HepG2 (cell line): ENCODE results near the gene PVALB. TPM values are rescaled to one million over a fixed set of nuclear protein-coding genes. Genes with fewer than 3 reads are reported as not detected.

ENCODE experiments used
- ATAC-seq: fragments of 200-7000 bp; cut with Tn5 transposase; 3 replicates; pipeline ENCODE4 v1.9.1; 2020; ENCODE audit warnings: mild to moderate bottlenecking, moderate library complexity
- BruUV-seq: library from RNA; stranded (reverse); fragments of 400-500 nt; replicated peaks from 2 replicates; lab custom pipeline; 2021; lab: Mats Ljungman, UMichigan
- CTCF ChIA-PET: fragments of 300-600 bp; formaldehyde crosslinking; extraction: SDS; loops from one replicate; lab custom pipeline; 2021; ENCODE audit warnings: low total read pairs, inconsistent platforms, low intra/inter-chr PET ratio; lab: Yijun Ruan, JAX
- POLR2A ChIA-PET: fragments of 350-600 bp; sonication (Branson Sonifier 250); formaldehyde crosslinking; loops from one replicate; lab custom pipeline; 2020; ENCODE audit warnings: antibody characterized with exemption, inconsistent platforms; lab: Yijun Ruan, JAX
- DNase-seq: peaks from one replicate; pipeline ENCODE4 v3.0.0-alpha.2; 2015; ENCODE audit warnings: low spot score
- FAIRE-seq: peaks from 3 replicates; lab custom pipeline; 2011; peaks lifted over from hg19 to GRCh38; lab: Jason Lieb, UNC
- H2AFZ ChIP-seq: one replicate; pipeline ENCODE4 v1.6.1; 2011; ENCODE audit warnings: low read length, inconsistent platforms
- H3K27ac ChIP-seq: fragments of 300-600 bp; 3 replicates; pipeline ENCODE4 v1.8.0; 2011; ENCODE audit warnings: mixed run types, mild to moderate bottlenecking, mixed read lengths, low read length, inconsistent platforms; ENCODE audit not compliant: insufficient read depth; ENCODE audit errors: extremely low read length
- H3K27me3 ChIP-seq, 2 experiments: fragments of 200-600 bp in 1 of 2; 2 replicates in 1 of 2; 3 replicates in 1 of 2; pipeline versions ENCODE4 v1.6.0 to v1.8.0; 2011; ENCODE audit warnings: low read length in 2 of 2, mild to moderate bottlenecking in 2 of 2, moderate library complexity in 2 of 2, inconsistent platforms in 1 of 2; ENCODE audit not compliant: insufficient read depth in 2 of 2, control insufficient read depth in 1 of 2
- H3K36me3 ChIP-seq, 2 experiments: fragments of 200-600 bp in 1 of 2; replicated peaks in 1 of 2; 2 replicates in 1 of 2; 3 replicates in 1 of 2; pipeline versions ENCODE4 v1.5.1 to v1.8.0; 2011; ENCODE audit warnings: low read length in 2 of 2, inconsistent platforms in 1 of 2; ENCODE audit not compliant: insufficient read depth in 2 of 2, control insufficient read depth in 1 of 2
- H3K4me1 ChIP-seq: 2 replicates; pipeline ENCODE4 v1.5.1; 2012; ENCODE audit warnings: low read length, inconsistent platforms; ENCODE audit not compliant: insufficient read depth
- H3K4me2 ChIP-seq: 2 replicates; pipeline ENCODE4 v1.6.0; 2011; ENCODE audit warnings: low read depth, low read length, inconsistent platforms
- H3K4me3 ChIP-seq, 3 experiments: fragments of 200-600 bp in 1 of 3; sonication (generic), shearing (Covaris generic) in 1 of 3; replicated peaks in 1 of 3; 2 replicates each; pipeline ENCODE4 v1.5.1; 2011 to 2016; ENCODE audit warnings: low read length in 3 of 3, inconsistent platforms in 2 of 3, low read depth in 2 of 3, mild to moderate bottlenecking in 2 of 3, control low read depth in 1 of 3, mixed read lengths in 1 of 3; ENCODE audit not compliant: insufficient read depth in 1 of 3
- H3K79me2 ChIP-seq: one replicate; pipeline ENCODE4 v1.6.1; 2011; ENCODE audit warnings: low read length, inconsistent platforms; ENCODE audit not compliant: insufficient read depth
- H3K9ac ChIP-seq: 2 replicates; pipeline ENCODE4 v1.6.0; 2011; ENCODE audit warnings: mild to moderate bottlenecking, low read depth, low read length, inconsistent platforms; ENCODE audit not compliant: insufficient read depth
- H3K9me3 ChIP-seq: 2 replicates; pipeline ENCODE4 v1.5.1; 2012; ENCODE audit warnings: mild to moderate bottlenecking, low read length
- H4K20me1 ChIP-seq: 2 replicates; pipeline ENCODE4 v1.6.0; 2011; ENCODE audit warnings: inconsistent platforms, mild to moderate bottlenecking, low read length, moderate library complexity; ENCODE audit not compliant: insufficient read depth
- ADNP ChIP-seq: sonication (generic); formaldehyde crosslinking; IDR thresholded peaks from 2 replicates; pipeline ENCODE4 v1.4.0; 2020; ENCODE audit warnings: missing genetic modification reagents
- ARNTL ChIP-seq: sonication (generic); formaldehyde crosslinking; IDR thresholded peaks from 2 replicates; pipeline ENCODE4 v1.4.0; 2020; ENCODE audit warnings: mild to moderate bottlenecking, missing genetic modification reagents
- FOXC1 ChIP-seq: sonication (generic); formaldehyde crosslinking; IDR thresholded peaks from 2 replicates; pipeline ENCODE4 v1.8.0; 2022; ENCODE audit warnings: mild to moderate bottlenecking, missing genetic modification reagents, borderline replicate concordance
- GFI1 ChIP-seq: sonication (generic); formaldehyde crosslinking; IDR thresholded peaks from 2 replicates; pipeline ENCODE4 v1.5.0; 2020; ENCODE audit warnings: missing genetic modification reagents, mild to moderate bottlenecking, borderline replicate concordance
- MAX ChIP-seq: IDR thresholded peaks from 2 replicates; pipeline ENCODE4 v1.6.1; 2012; ENCODE audit warnings: inconsistent platforms
- MED1 ChIP-seq: sonication (generic); formaldehyde crosslinking; IDR thresholded peaks from 2 replicates; pipeline ENCODE4 v1.4.0; 2020; ENCODE audit warnings: missing genetic modification reagents
- MLLT10 ChIP-seq: sonication (generic); formaldehyde crosslinking; IDR thresholded peaks from 2 replicates; pipeline ENCODE4 v1.4.0; 2020; ENCODE audit warnings: missing genetic modification reagents
- PREB ChIP-seq: sonication (generic); formaldehyde crosslinking; IDR thresholded peaks from 2 replicates; pipeline ENCODE4 v1.4.0; 2020; ENCODE audit warnings: missing genetic modification reagents
- PRPF4 ChIP-seq: fragments of 200-400 bp; formaldehyde crosslinking; IDR thresholded peaks from 2 replicates; pipeline ENCODE4 v1.6.1; 2016; ENCODE audit warnings: low read length, low read depth; ENCODE audit not compliant: poor library complexity, severe bottlenecking
- PTBP1 ChIP-seq: fragments of 200-400 bp; formaldehyde crosslinking; IDR thresholded peaks from 2 replicates; pipeline ENCODE4 v1.6.1; 2018; ENCODE audit warnings: low read length, low read depth; ENCODE audit not compliant: poor library complexity, severe bottlenecking
- RAD21 ChIP-seq: fragments of 450-650 bp; formaldehyde crosslinking; IDR thresholded peaks from 2 replicates; pipeline ENCODE4 v1.5.0; 2020; ENCODE audit warnings: mild to moderate bottlenecking
- SP4 ChIP-seq: sonication (generic); formaldehyde crosslinking; IDR thresholded peaks from 2 replicates; pipeline ENCODE4 v1.8.1; 2023; ENCODE audit warnings: mild to moderate bottlenecking, missing genetic modification reagents
- SP5 ChIP-seq: IDR thresholded peaks from 2 replicates; pipeline ENCODE4 v1.6.1; 2016; ENCODE audit warnings: low read depth, borderline replicate concordance
- SRSF9 ChIP-seq: fragments of 200-400 bp; formaldehyde crosslinking; IDR thresholded peaks from 2 replicates; pipeline ENCODE4 v1.6.1; 2018; ENCODE audit warnings: borderline replicate concordance, mild to moderate bottlenecking, low read depth, low read length; ENCODE audit not compliant: insufficient read depth, poor library complexity, severe bottlenecking
- TAF1 ChIP-seq: sonication (generic); formaldehyde crosslinking; IDR thresholded peaks from 2 replicates; pipeline ENCODE4 v1.4.0; 2020; ENCODE audit warnings: missing genetic modification reagents
- ZNF317 ChIP-seq: sonication (generic); formaldehyde crosslinking; IDR thresholded peaks from 2 replicates; pipeline ENCODE4 v1.5.0; 2020; ENCODE audit warnings: mild to moderate bottlenecking, missing genetic modification reagents
- ZNF383 ChIP-seq: sonication (generic); formaldehyde crosslinking; IDR thresholded peaks from 2 replicates; pipeline ENCODE4 v1.4.0; 2020; ENCODE audit warnings: missing genetic modification reagents, mild to moderate bottlenecking, borderline replicate concordance
- ZNF549 ChIP-seq: sonication (generic); formaldehyde crosslinking; IDR thresholded peaks from 2 replicates; pipeline ENCODE4 v1.5.0; 2020; ENCODE audit warnings: missing genetic modification reagents
- ZNF749 ChIP-seq: sonication (generic); formaldehyde crosslinking; IDR thresholded peaks from 2 replicates; pipeline ENCODE4 v1.8.0; 2022; ENCODE audit warnings: mild to moderate bottlenecking, missing genetic modification reagents, moderate library complexity, borderline replicate concordance
- WGBS: methylation state at CpG from one replicate; pipeline ENCODE4 v1.1.6; 2017; ENCODE audit warnings: low lambda C conversion rate; 5-methylcytosine and 5-hydroxymethylcytosine counted together
- in situ Hi-C: cut with HindIII; loops from 2 replicates; pipeline ENCODE4 v1.10.0; 2017; ENCODE audit warnings: low pct_unique_long_range_greater_than_20kb; ENCODE audit not compliant: extremely low pct_ligation_motif_present
- intact Hi-C: fragments of 100-400 bp; cut with micrococcal nuclease; formaldehyde crosslinking; loops from one replicate; pipeline ENCODE4 v1.10.0; 2022; ENCODE audit not compliant: unreplicated experiment
- polyA plus RNA-seq, 8 experiments: library from polyadenylated mRNA; depleted of rRNA in 3 of 8; stranded (reverse) in 7 of 8; unstranded in 1 of 8; fragments of >200 nt; fragmentation: Illumina TruSeq in 4 of 8; extraction: Trizol in 4 of 8; gene quantifications; 2 replicates each; pipeline versions ENCODE4 v1.2.1 to v1.2.3, GENCODE V29; 2011 to 2016; ENCODE audit warnings: low read depth in 4 of 8, missing spikeins in 1 of 8, mixed read lengths in 1 of 8; ENCODE audit not compliant: insufficient read depth in 1 of 8
- total RNA-seq, 5 experiments: library from RNA; depleted of rRNA; stranded (reverse); fragments of >200 nt; fragmentation: Illumina TruSeq; extraction: Trizol; gene quantifications; 2 replicates each; pipeline ENCODE4 v1.2.3, GENCODE V29; 2016; ENCODE audit warnings: low read depth in 1 of 5

PVALB gene
- total and polyA plus RNA-seq, 2 of the 13 experiments (the other 11 are each of a cell fraction or from before 2014, with no cell fraction given) = not detected

GRCh38 chr22:36761553-36762240, 55.1 kb downstream of the PVALB start:
- FAIRE-seq (no peak), DNase-seq (no peak), ATAC-seq (no peak)
- in situ Hi-C loops (no loop called here), intact Hi-C loops (no loop called here)
- no peak overlapping the region for H2AFZ ChIP-seq
- H4K20me1 ChIP-seq = no peaks in the 10 kb centered on the region
- no peaks in the 10 kb centered on the region for H3K9me3 ChIP-seq
- no peaks in the 10 kb centered on the region for H3K36me3 ChIP-seq
- no TSS peak for BruUV-seq
- H3K4me1 ChIP-seq = no peaks in the 10 kb centered on the region
- no peak overlapping the region for H3K9ac ChIP-seq
- TF ChIP-seq ARNTL (CRISPR knock-in tag) (no peak), MLLT10 (CRISPR knock-in tag) (no peak), ZNF317 (CRISPR knock-in tag) (no peak), RAD21 (CRISPR knock-in tag) (no peak), MED1 (CRISPR knock-in tag) (no peak), ADNP (no peak), TAF1 (no peak), ZNF383 (CRISPR knock-in tag) (no peak), MAX (no peak), SP4 (no peak), ZNF749 (CRISPR knock-in tag) (no peak), PRPF4 (no peak), PTBP1 (no peak), PREB (CRISPR knock-in tag) (no peak), SRSF9 (no peak), GFI1 (no peak), SP5 (CRISPR knock-in tag) (no peak), FOXC1 (CRISPR knock-in tag) (no peak), ZNF549 (CRISPR knock-in tag) (no peak)
- H3K27ac ChIP-seq = no peak overlapping the region
- peaks cover 4 to 78% of the 10 kb centered on the region in 2 experiments for H3K27me3 ChIP-seq
- WGBS = 3% methylated on average over 5 of the region's 10 CpGs
- H3K4me2 ChIP-seq = no peak overlapping the region
- H3K4me3 ChIP-seq = no peak overlapping the region
- ChIA-PET CTCF (no interaction called here), POLR2A (no interaction called here)
- no peaks in the 10 kb centered on the region for H3K79me2 ChIP-seq
